CD4-positive, alpha-beta T cell treated with Interleukin-17A for 4 hours (primary cell): ENCODE data around the gene MS4A5.

Experiments
- DNase-seq: peaks from one replicate; pipeline ENCODE4 v3.0.0-alpha.2; 2020; ENCODE audit warnings: mixed read lengths

MS4A5 gene

DNA sequence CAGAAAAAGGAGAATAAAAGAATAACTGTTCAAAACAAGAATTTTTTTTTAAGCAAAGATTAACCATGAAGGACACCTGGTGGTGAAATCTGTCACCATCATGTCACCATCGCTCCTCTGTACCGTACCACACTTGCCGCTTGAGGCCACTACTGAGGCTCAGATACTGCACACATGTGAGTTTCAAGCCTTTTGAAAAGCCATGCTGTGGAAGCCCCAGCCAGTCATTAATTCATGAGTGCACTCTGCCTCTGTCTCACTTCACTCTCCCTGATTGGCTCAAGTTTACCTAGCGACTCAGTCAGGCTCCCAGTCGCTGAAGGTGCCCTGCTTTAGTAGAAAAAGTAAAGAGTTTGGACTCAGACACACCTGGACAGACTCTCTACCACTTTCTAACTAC lies 56.6 kb downstream of the MS4A5 start:
- no peak for DNase-seq

DNA sequence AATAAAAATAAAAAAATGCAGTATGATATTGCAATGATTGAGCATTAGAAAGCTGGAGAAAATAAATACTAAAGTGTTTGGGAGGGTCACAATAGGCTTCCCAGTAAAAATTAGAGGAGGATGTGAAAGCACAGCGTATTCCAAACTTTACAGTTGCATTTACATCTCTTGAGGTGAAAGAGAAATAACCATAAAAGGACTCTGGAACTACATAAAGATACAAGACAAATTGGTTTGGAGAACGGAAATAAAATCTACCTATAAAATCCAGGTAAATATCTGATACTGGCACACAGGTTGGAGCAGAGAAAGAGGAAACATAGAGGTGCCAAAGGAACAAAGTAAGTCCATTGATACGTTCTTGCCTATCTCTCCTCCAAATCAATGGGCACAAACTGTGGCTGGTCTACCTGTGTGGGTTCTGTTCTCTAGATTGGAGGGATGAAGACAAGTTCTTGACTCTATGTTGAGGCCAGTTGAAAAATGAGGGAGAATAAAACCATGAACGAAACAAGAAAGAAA lies 63.2 kb downstream of the MS4A5 start, which contains the start of gene MS4A12:
TSS of gene MS4A12 (plus strand) at position 291 of the 522 bp plus-strand sequence. CDS start 4,541 bp downstream, outside the sequence.
- DNase-seq = no peak

DNA sequence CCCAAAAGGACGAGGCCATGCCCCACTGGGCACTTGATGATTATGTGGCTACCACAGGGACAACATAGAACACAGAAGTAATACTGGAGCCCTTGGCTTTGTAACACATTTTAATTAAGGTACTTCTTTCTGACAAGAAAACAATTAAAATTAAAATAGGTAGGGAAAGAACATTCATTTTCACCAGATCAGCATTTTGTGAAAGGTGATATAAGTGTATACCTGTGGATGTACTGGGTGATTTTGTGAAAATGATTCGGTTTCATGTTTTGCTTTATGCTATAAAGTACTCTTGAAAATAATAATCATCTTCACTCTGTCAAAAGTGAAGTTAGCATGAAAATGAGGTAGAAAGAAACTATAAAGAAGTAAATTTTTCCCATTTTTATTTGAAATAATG lies 64.1 kb downstream of the MS4A5 start:
- no peak for DNase-seq
